Right lobe of liver (tissue), 4 donors: ENCODE data around the gene PELI2.

Experiments
- CTCF ChIP-seq, 4 donors: fragments of 200-600 bp in 3 of 4; fragments of 450-650 bp in 1 of 4; IDR thresholded peaks; one replicate each; pipeline versions ENCODE4 v1.5.1 to v1.8.0; 2016 to 2022; ENCODE audit warnings: antibody characterized with exemption in 4 of 4, mild to moderate bottlenecking in 2 of 4
- POLR2A ChIP-seq: fragments of 450-650 bp; IDR thresholded peaks from one replicate; pipeline ENCODE4 v1.6.1; 2017; ENCODE audit warnings: antibody characterized with exemption, mild to moderate bottlenecking
- donor health status: DM: no; HTN: no; CAD: no.
- donor health status: DM: no; HTN: no; CAD: no.
- donor health status: DM: no; HTN: yes; CAD: no.

DNA sequence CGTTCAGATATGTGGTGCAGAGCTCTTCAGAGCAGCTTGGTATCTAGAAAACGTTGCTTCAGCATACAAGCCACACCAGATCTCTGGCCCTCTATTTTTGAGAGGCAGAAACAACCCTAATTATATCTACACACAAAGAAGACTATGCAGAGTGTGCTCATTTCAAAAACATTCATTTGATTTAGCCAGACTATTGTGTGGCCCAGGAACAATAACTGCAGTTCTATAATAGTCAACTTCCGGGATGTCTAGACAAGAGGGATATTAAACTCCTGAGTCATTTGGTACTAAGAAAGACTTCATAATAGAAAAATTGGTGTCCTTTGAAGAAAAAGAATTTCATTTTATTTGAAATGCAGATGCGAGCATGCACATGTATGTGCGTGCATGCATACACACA is 153.8 kb downstream of the PELI2 start:
- TF ChIP-seq CTCF (IDR thresholded peaks at IDR 0.05) (no peak), POLR2A (no peak)
